Hepatocyte (in vitro differentiated cells): ENCODE measurements around the gene HNRNPLL. TPM values are rescaled to one million over a fixed set of nuclear protein-coding genes. Genes with fewer than 3 reads are reported as not detected.

Experiments
- DNase-seq: peaks from one replicate; pipeline ENCODE4 v3.0.0-alpha.2; 2016; ENCODE audit warnings: low spot score
- H2AFZ ChIP-seq: fragments of 200-600 bp; sonication (generic); 2 replicates; pipeline ENCODE4 v1.6.0; 2016; ENCODE audit warnings: antibody characterized with exemption, mild to moderate bottlenecking
- H3K27ac ChIP-seq: fragments of 200-600 bp; sonication (generic); 2 replicates; pipeline ENCODE4 v1.5.1; 2016; ENCODE audit warnings: mild to moderate bottlenecking
- H3K27me3 ChIP-seq: fragments of 200-600 bp; sonication (generic); 2 replicates; pipeline ENCODE4 v1.6.1; 2016
- H3K36me3 ChIP-seq: fragments of 200-600 bp; sonication (generic); replicated peaks from 2 replicates; pipeline ENCODE4 v1.5.1; 2016; ENCODE audit warnings: low read depth; ENCODE audit not compliant: insufficient read depth
- H3K4me1 ChIP-seq: fragments of 200-600 bp; sonication (generic); 2 replicates; pipeline ENCODE4 v1.5.1; 2016; ENCODE audit warnings: mild to moderate bottlenecking, moderate library complexity; ENCODE audit not compliant: insufficient read depth
- H3K4me2 ChIP-seq: fragments of 200-600 bp; sonication (generic); 2 replicates; pipeline ENCODE4 v1.6.0; 2016
- H3K4me3 ChIP-seq: fragments of 200-600 bp; sonication (generic); 2 replicates; pipeline ENCODE4 v1.5.1; 2016; ENCODE audit warnings: mild to moderate bottlenecking
- H3K79me2 ChIP-seq: fragments of 200-600 bp; sonication (generic); 2 replicates; pipeline ENCODE4 v1.6.0; 2017; ENCODE audit warnings: mild to moderate bottlenecking
- H3K9me2 ChIP-seq: fragments of 200-600 bp; sonication (generic); replicated peaks from 2 replicates; pipeline ENCODE4 v1.6.0; 2017; ENCODE audit warnings: mild to moderate bottlenecking; ENCODE audit not compliant: insufficient read depth
- H3K9me3 ChIP-seq: fragments of 200-600 bp; sonication (generic); 2 replicates; pipeline ENCODE4 v1.5.1; 2016; ENCODE audit warnings: low read depth, mild to moderate bottlenecking
- H4K20me1 ChIP-seq: fragments of 200-600 bp; sonication (generic); 2 replicates; pipeline ENCODE4 v1.6.0; 2016; ENCODE audit warnings: mild to moderate bottlenecking; ENCODE audit not compliant: insufficient read depth, poor library complexity, severe bottlenecking
- EZH2 ChIP-seq: fragments of 200-600 bp; sonication (generic); IDR thresholded peaks from 2 replicates; pipeline ENCODE4 v1.6.1; 2016; ENCODE audit warnings: antibody characterized with exemption, mild to moderate bottlenecking, borderline replicate concordance
- EZH2phosphoT487 ChIP-seq: fragments of 200-600 bp; sonication (generic); IDR thresholded peaks from one replicate; pipeline ENCODE4 v1.6.1; 2018; ENCODE audit warnings: antibody characterized with exemption, mild to moderate bottlenecking, low read depth, moderate library complexity; ENCODE audit not compliant: unreplicated experiment, severe bottlenecking
- WGBS: methylation state at CpG from one replicate; pipeline ENCODE4 v1.1.6; 2016; ENCODE audit warnings: low lambda C conversion rate; ENCODE audit errors: missing lambda C conversion rate; 5-methylcytosine and 5-hydroxymethylcytosine counted together
- polyA plus RNA-seq: library from polyadenylated mRNA; unstranded; fragments of >200 nt; fragmentation: Nextera tagmentation; extraction: Ambion mirVana; gene quantifications from 2 replicates; pipeline ENCODE4 v1.2.1, GENCODE V29; 2016
- total RNA-seq: library from RNA; depleted of rRNA; stranded (reverse); fragments of >200 nt; gene quantifications from 2 replicates; pipeline ENCODE4 v1.2.3, GENCODE V29; 2014
- TF ChIP-seq, protein P1 (sequence below): fragments of 200-600 bp; sonication (generic); IDR thresholded peaks from 2 replicates; pipeline ENCODE4 v1.5.1; 2016; ENCODE audit warnings: antibody characterized with exemption, mild to moderate bottlenecking; ENCODE audit not compliant: poor library complexity

HNRNPLL gene
- total and polyA plus RNA-seq, 2 experiments from 2014 or later, result 37.6 to 55.7 TPM

DNA sequence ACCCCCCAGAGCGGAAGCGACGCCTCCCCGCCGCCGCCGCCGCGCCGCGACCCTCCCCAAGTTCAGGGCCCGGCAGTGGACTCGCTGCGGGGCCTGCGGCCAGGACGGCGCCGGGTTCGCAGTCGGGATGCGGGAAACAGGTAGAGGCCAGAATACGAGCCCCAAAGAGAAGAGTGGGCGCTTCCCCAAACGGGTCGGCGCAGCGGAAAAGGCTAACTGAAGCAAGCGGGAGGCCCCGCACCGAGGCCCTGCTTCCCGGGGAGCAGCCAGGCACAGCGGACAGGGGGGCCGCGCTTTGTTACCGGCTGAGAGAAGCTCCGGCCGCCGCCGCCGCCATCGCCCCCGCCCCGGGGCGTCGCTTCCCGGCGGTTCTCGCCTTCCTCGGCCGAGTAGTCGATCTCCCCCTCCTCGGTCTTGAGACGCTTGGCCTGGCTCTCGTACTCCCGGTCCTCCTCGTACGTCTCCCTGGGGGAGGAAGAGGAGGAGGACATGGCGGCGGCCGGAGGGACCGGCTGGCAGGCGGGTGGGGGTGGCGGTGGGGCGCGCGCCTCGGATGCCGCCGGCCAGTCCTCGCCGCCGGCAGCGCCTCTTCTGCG, 494 bp downstream of the HNRNPLL start:
- Histone ChIP-seq H3K27me3 (no peaks in the 10 kb centered on the region), H3K4me1 (peaks cover 23% of the 10 kb centered on the region), H3K9me3 (no peaks in the 10 kb centered on the region), H3K4me3 (peak overlapping the region; percentile 34), H3K9me2 (no peaks in the 10 kb centered on the region), H4K20me1 (peaks cover 46% of the 10 kb centered on the region), H3K27ac (peak overlapping the region; percentile 100), H3K36me3 (no peaks in the 10 kb centered on the region), H3K4me2 (peak overlapping the region; percentile 79), H2AFZ (peak overlapping the region; percentile 78), H3K79me2 (peaks cover 52% of the 10 kb centered on the region)
- TF ChIP-seq EZH2, result no peak
- TF ChIP-seq EZH2phosphoT487, result no peak
- TF ChIP-seq, protein P1, sequence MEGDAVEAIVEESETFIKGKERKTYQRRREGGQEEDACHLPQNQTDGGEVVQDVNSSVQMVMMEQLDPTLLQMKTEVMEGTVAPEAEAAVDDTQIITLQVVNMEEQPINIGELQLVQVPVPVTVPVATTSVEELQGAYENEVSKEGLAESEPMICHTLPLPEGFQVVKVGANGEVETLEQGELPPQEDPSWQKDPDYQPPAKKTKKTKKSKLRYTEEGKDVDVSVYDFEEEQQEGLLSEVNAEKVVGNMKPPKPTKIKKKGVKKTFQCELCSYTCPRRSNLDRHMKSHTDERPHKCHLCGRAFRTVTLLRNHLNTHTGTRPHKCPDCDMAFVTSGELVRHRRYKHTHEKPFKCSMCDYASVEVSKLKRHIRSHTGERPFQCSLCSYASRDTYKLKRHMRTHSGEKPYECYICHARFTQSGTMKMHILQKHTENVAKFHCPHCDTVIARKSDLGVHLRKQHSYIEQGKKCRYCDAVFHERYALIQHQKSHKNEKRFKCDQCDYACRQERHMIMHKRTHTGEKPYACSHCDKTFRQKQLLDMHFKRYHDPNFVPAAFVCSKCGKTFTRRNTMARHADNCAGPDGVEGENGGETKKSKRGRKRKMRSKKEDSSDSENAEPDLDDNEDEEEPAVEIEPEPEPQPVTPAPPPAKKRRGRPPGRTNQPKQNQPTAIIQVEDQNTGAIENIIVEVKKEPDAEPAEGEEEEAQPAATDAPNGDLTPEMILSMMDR, result no peak
- DNase-seq, result peak; percentile 51
- 0% methylated on average over 56 of the region's 74 CpGs for WGBS

DNA sequence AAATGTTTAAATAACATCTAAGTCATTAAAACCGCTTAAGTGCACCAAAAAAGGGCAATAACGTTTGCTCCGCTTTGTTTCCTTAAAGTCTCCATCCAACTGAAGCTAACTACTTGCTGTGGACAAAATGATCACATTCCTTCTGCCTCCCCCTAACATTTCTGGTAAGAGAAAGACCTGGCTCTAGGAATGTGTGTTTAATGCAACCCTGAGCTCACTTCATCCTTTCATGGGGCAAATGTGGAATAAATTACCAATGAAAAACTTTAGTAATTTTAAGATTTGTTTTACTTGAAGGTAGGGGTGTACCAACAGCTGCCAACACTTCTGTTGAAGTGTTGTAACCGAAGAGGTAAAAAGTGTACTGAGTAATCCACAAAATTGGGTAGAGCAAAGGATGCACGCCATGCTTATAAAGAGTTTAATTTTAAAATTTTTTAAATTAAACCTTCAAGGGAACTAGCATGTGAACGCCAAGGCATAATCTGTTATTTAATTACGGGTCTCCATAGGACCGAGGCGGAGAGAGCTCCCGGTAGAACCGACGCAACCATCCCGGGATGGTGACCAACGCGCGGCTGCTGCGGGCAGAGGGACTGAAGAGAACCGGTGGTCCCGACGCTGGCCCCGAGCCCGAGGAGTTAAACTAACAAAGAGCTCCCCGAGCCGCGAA, 1.1 kb downstream of the HNRNPLL start:
- TF ChIP-seq, protein P1, result no peak
- TF ChIP-seq EZH2 (no peak), EZH2phosphoT487 (no peak)
- H3K4me2 ChIP-seq, result peak overlapping the region; percentile 79
- no peaks in the 10 kb centered on the region for H3K36me3 ChIP-seq
- H3K9me3 ChIP-seq, result no peaks in the 10 kb centered on the region
- H3K4me1 ChIP-seq, result peaks cover 23% of the 10 kb centered on the region
- peak overlapping the region; percentile 34 for H3K4me3 ChIP-seq
- H3K27me3 ChIP-seq, result no peaks in the 10 kb centered on the region
- peak overlapping the region; percentile 100 for H3K27ac ChIP-seq
- H3K79me2 ChIP-seq, result peaks cover 58% of the 10 kb centered on the region
- under 1% methylated on average over 25 of the region's 25 CpGs for WGBS
- no peaks in the 10 kb centered on the region for H3K9me2 ChIP-seq
- H4K20me1 ChIP-seq, result peaks cover 53% of the 10 kb centered on the region
- H2AFZ ChIP-seq, result peak overlapping the region; percentile 78
- peak; percentile 16 for DNase-seq

DNA sequence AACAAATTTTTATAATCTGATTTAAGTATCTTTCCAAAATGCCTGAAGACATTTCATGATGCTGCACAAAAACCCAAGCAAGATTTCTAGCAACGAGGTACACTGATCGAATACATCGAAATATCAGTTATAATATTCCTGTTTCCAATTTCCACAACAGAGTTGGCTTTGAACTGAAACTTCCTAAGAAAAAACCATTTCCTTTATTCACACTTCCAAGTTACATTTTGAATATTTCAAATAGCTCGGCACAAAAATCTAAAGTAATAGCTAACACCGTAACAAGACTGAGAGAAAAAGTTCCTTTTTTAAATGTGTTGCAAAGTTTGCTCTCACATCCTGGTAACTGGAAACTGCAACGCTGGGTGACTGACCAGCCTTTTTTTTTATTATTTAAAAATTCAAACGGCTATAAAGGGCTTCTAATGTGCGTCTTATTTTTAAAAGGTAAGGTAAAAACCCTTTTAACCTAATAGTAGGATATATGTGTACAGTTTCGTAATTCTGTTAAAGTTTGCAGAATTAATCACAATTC, 1.7 kb downstream of the HNRNPLL start:
- Histone ChIP-seq H3K27ac (peak overlapping the region; percentile 100), H3K9me3 (no peaks in the 10 kb centered on the region), H3K27me3 (no peaks in the 10 kb centered on the region), H3K4me3 (peak overlapping the region; percentile 34), H3K4me1 (peaks cover 23% of the 10 kb centered on the region), H2AFZ (no peak overlapping the region), H3K4me2 (peak overlapping the region; percentile 79), H3K79me2 (peaks cover 64% of the 10 kb centered on the region), H3K9me2 (no peaks in the 10 kb centered on the region), H4K20me1 (peaks cover 59% of the 10 kb centered on the region), H3K36me3 (no peaks in the 10 kb centered on the region)
- no peak for DNase-seq
- 9% methylated on average over 9 of the region's 9 CpGs for WGBS
- no peak for TF ChIP-seq EZH2
- TF ChIP-seq EZH2phosphoT487, result no peak
- TF ChIP-seq, protein P1, result no peak
